SK-N-DZ (cell line): ENCODE measurements around the gene DTX3.
A peak's percentile ranks its signal among the peaks of the same experiment; 100 is the strongest.
"Not testable (repeated sequence)": the region's sequence is repeated elsewhere in the genome, so short reads cannot be mapped to it uniquely, and the experiment has no call there.

Experiments used
- DNase-seq: peaks from one replicate; pipeline ENCODE4 v3.0.0-alpha.2; 2015; ENCODE audit warnings: low spot score

Gene DTX3

GRCh38 chr12:57631566-57632072, 27.0 kb downstream of the DTX3 start:
- DNase-seq = no peak

- peak; percentile 60 for DNase-seq
These were observed 27.7 kb downstream of the DTX3 start for GRCh38 chr12:57632073-57632957.

- peak; percentile 88 for DNase-seq
These were observed 28.6 kb downstream of the DTX3 start, which contains the start of gene B4GALNT1 for GRCh38 chr12:57632958-57633840. B4GALNT1 (minus strand) TSS chr12:57633201; CDS start chr12:57632132, 1,069 bp downstream.

- DNase-seq = not testable (repeated sequence)
These were observed 32.1 kb downstream of the DTX3 start for GRCh38 chr12:57636731-57637130.

- no peak for DNase-seq
These were observed 32.7 kb downstream of the DTX3 start for GRCh38 chr12:57637364-57637763.

- DNase-seq = no peak
These were observed 33.5 kb downstream of the DTX3 start for GRCh38 chr12:57638096-57638495.

- no peak for DNase-seq
These were observed 35.8 kb downstream of the DTX3 start for GRCh38 chr12:57640175-57641042.

GRCh38 chr12:57641699-57642442, 37.2 kb downstream of the DTX3 start:
- no peak for DNase-seq

- DNase-seq = not testable (repeated sequence)
These were observed 41.5 kb downstream of the DTX3 start for GRCh38 chr12:57645990-57646658.

- DNase-seq = not testable (repeated sequence)
These were observed 42.0 kb downstream of the DTX3 start for GRCh38 chr12:57646659-57647049.

GRCh38 chr12:57654042-57654441, 49.4 kb downstream of the DTX3 start:
- no peak for DNase-seq

- no peak for DNase-seq
These were observed 51.1 kb downstream of the DTX3 start for GRCh38 chr12:57655541-57656240.

GRCh38 chr12:57656408-57656807, 51.8 kb downstream of the DTX3 start:
- not testable (repeated sequence) for DNase-seq

GRCh38 chr12:57657744-57658143, 53.1 kb downstream of the DTX3 start:
- DNase-seq = no peak

GRCh38 chr12:57658890-57659289, 54.3 kb downstream of the DTX3 start:
- no peak for DNase-seq
